Endothelial cell of umbilical vein (primary cell): ENCODE measurements around the gene SWAP70. TPM values are rescaled to one million over a fixed set of nuclear protein-coding genes. Genes with fewer than 3 reads are reported as not detected.

ENCODE experiments used
- Bru-seq: library from RNA; stranded (reverse); fragments of 400-500 nt; gene quantifications from one replicate; lab custom pipeline; 2021; lab: Mats Ljungman, UMichigan
- BruChase-seq, 2 experiments: library from RNA; stranded (reverse); fragments of 400-500 nt; gene quantifications; one replicate each; lab custom pipeline; 2021; lab: Mats Ljungman, UMichigan
- BruUV-seq: library from RNA; stranded (reverse); fragments of 400-500 nt; replicated peaks from 2 replicates; lab custom pipeline; 2021; lab: Mats Ljungman, UMichigan
- CTCF ChIA-PET: fragments of 300-600, 350-600 bp; sonication (Branson Sonifier 250); formaldehyde crosslinking; loops from one replicate; lab custom pipeline; 2021; ENCODE audit warnings: antibody characterized with exemption, inconsistent platforms; lab: Charles Lee
- POLR2A ChIA-PET: fragments of 300-600, 350-600 bp; sonication (Branson Sonifier 250); formaldehyde crosslinking; loops from one replicate; lab custom pipeline; 2021; ENCODE audit warnings: antibody characterized with exemption, inconsistent platforms; lab: Charles Lee
- DNase-seq: peaks from one replicate; pipeline ENCODE4 v3.0.0-alpha.2; 2011; ENCODE audit warnings: low read depth, low spot score
- FAIRE-seq: peaks from 2 replicates; lab custom pipeline; 2011; peaks lifted over from hg19 to GRCh38; lab: Jason Lieb, UNC
- H2AFZ ChIP-seq: 2 replicates; pipeline ENCODE4 v1.6.0; 2012; ENCODE audit warnings: low read depth, low read length, control low read depth, inconsistent platforms
- H3K27ac ChIP-seq: 2 replicates; pipeline ENCODE4 v1.5.1; 2011; ENCODE audit warnings: low read depth, mild to moderate bottlenecking, control low read depth, low read length, moderate library complexity; ENCODE audit not compliant: insufficient read depth
- H3K27me3 ChIP-seq, 2 experiments: 2 replicates each; pipeline versions ENCODE4 v1.6.0 to v1.6.1; 2011; ENCODE audit warnings: low read length in 2 of 2, mixed read lengths in 1 of 2; ENCODE audit not compliant: control insufficient read depth in 2 of 2, insufficient read depth in 2 of 2
- H3K36me3 ChIP-seq, 2 experiments: 2 replicates in 1 of 2; 3 replicates in 1 of 2; pipeline ENCODE4 v1.5.1; 2011; ENCODE audit warnings: low read length in 2 of 2, mild to moderate bottlenecking in 1 of 2, moderate library complexity in 1 of 2; ENCODE audit not compliant: control insufficient read depth in 2 of 2, insufficient read depth in 2 of 2; ENCODE audit errors: extremely low read depth in 1 of 2
- H3K4me1 ChIP-seq: 3 replicates; pipeline ENCODE4 v1.5.1; 2011; ENCODE audit warnings: mild to moderate bottlenecking, low read length; ENCODE audit not compliant: control insufficient read depth, insufficient read depth; ENCODE audit errors: extremely low read depth
- H3K4me2 ChIP-seq: 2 replicates; pipeline ENCODE4 v1.6.1; 2011; ENCODE audit warnings: low read length, control low read depth, mixed read lengths; ENCODE audit not compliant: insufficient read depth
- H3K4me3 ChIP-seq, 3 experiments: fragments of 200-600 bp in 1 of 3; sonication (generic), shearing (Covaris generic) in 1 of 3; replicated peaks in 1 of 3; 2 replicates each; pipeline ENCODE4 v1.5.1; 2011 to 2016; ENCODE audit warnings: control low read depth in 3 of 3, low read length in 3 of 3, mild to moderate bottlenecking in 2 of 3, inconsistent platforms in 1 of 3, low read depth in 1 of 3, moderate library complexity in 1 of 3; ENCODE audit not compliant: insufficient read depth in 1 of 3
- H3K79me2 ChIP-seq: 2 replicates; pipeline ENCODE4 v1.6.0; 2012; ENCODE audit warnings: low read length, inconsistent platforms; ENCODE audit not compliant: control insufficient read depth, insufficient read depth
- H3K9ac ChIP-seq: replicated peaks from 2 replicates; pipeline ENCODE3; 2011; ENCODE audit warnings: low read length, control low read depth; ENCODE audit not compliant: insufficient read depth; ENCODE audit errors: extremely low read depth
- H3K9me1 ChIP-seq: replicated peaks from 3 replicates; pipeline ENCODE4 v1.6.0; 2011; ENCODE audit warnings: mild to moderate bottlenecking, low read length; ENCODE audit not compliant: control insufficient read depth, insufficient read depth; ENCODE audit errors: extremely low read depth
- H3K9me3 ChIP-seq: replicated peaks from 2 replicates; pipeline ENCODE4 v1.5.1; 2012; ENCODE audit warnings: low read length, inconsistent platforms; ENCODE audit not compliant: control insufficient read depth, insufficient read depth
- H4K20me1 ChIP-seq: replicated peaks from 2 replicates; pipeline ENCODE3; 2011; ENCODE audit warnings: mild to moderate bottlenecking, low read length; ENCODE audit not compliant: control insufficient read depth, insufficient read depth; ENCODE audit errors: extremely low read depth
- CTCF ChIP-seq, 2 donors: IDR thresholded peaks; 1 replicate in 1 of 2; 2 replicates in 1 of 2; pipeline ENCODE4 v1.5.1; 2011; ENCODE audit warnings: low read length in 2 of 2, mild to moderate bottlenecking in 2 of 2, moderate library complexity in 2 of 2, control low read depth in 1 of 2, inconsistent platforms in 1 of 2, low read depth in 1 of 2; ENCODE audit not compliant: insufficient read depth in 1 of 2; ENCODE audit errors: extremely low read depth in 1 of 2
- FOS ChIP-seq: IDR thresholded peaks from 2 replicates; pipeline ENCODE4 v1.6.1; 2011; ENCODE audit warnings: mild to moderate bottlenecking, low read length, moderate library complexity, borderline replicate concordance; ENCODE audit not compliant: insufficient read depth
- POLR2A ChIP-seq: IDR thresholded peaks from 2 replicates; pipeline ENCODE4 v1.6.1; 2012; ENCODE audit warnings: low read depth, mild to moderate bottlenecking, control low read depth, low read length
- POLR2AphosphoS5 ChIP-seq: IDR thresholded peaks from 2 replicates; pipeline ENCODE4 v1.6.1; 2012; ENCODE audit warnings: low read depth, mild to moderate bottlenecking, control low read depth, low read length, moderate library complexity; ENCODE audit not compliant: insufficient read depth
- dilution Hi-C: fragments of 300-500 bp; cut with MboI; formaldehyde crosslinking; loops from one replicate; pipeline ENCODE4 v1.15.0; 2019; ENCODE audit warnings: low sequenced_read_pairs; ENCODE audit not compliant: extremely low pct_ligation_motif_present
- intact Hi-C: fragments of 100-400 bp; cut with micrococcal nuclease; formaldehyde crosslinking; loops from one replicate; pipeline ENCODE4 v1.10.0; 2022
- long read RNA-seq: library from polyadenylated mRNA; stranded (forward); transcript quantifications from one replicate; pipeline ENCODE4 v2.0.0, GENCODE V29; 2021
- polyA minus RNA-seq, 3 experiments: library from RNA; depleted of rRNA, polyadenylated mRNA; stranded (reverse); fragments of >200 nt; gene quantifications; 1 replicate in 1 of 3; 2 replicates in 2 of 3; pipeline ENCODE4 v1.2.3, GENCODE V29; 2011
- polyA plus RNA-seq, 4 experiments: library from polyadenylated mRNA; depleted of rRNA in 3 of 4; stranded (reverse) in 3 of 4; unstranded in 1 of 4; fragments of >200 nt; gene quantifications; 2 replicates each; pipeline versions ENCODE4 v1.2.1 to v1.2.3, GENCODE V29; 2011 to 2012; ENCODE audit warnings: missing spikeins in 1 of 4
- total RNA-seq: library from RNA; stranded (reverse); gene quantifications from 2 replicates; pipeline ENCODE4 v1.2.3, GENCODE V29; 2021

SWAP70 gene
- total RNA-seq (156 and 165 TPM in 2 replicates), polyA plus RNA-seq (39.6 and 52.5 TPM in 2 replicates), polyA minus RNA-seq (89.0 and 89.6 TPM in 2 replicates), Bru-seq, nascent RNA (percentile 98 among the genes with signal in this experiment), BruChase-seq, experiment 1, labeled RNA remaining after a 6-hour chase (percentile 95 among the genes with signal in this experiment), BruChase-seq, experiment 2, labeled RNA remaining after a 2-hour chase (percentile 96 among the genes with signal in this experiment)
- 62.4 and 66.8 TPM in 2 replicates for polyA plus RNA-seq (2011; cell fraction: cytosol; rRNA removed)
- 49.5 and 63.1 TPM in 2 replicates for polyA plus RNA-seq (2011; cell fraction: nucleus; rRNA removed)
- 106 and 152 TPM in 2 replicates for polyA plus RNA-seq (2012)
- 16.4 TPM for polyA minus RNA-seq (2011; cell fraction: cytosol; rRNA and poly(A)+ RNA removed)
- 49.5 and 64.0 TPM in 2 replicates for polyA minus RNA-seq (2011; cell fraction: nucleus; rRNA and poly(A)+ RNA removed)
- long read RNA-seq, full-length matches to known transcripts, result 250 of 334 reads
- long read RNA-seq, partial matches to known transcripts, result 52 of 334 reads
- long read RNA-seq, other reads (novel, unspliced or antisense), result 32 of 334 reads

DNA sequence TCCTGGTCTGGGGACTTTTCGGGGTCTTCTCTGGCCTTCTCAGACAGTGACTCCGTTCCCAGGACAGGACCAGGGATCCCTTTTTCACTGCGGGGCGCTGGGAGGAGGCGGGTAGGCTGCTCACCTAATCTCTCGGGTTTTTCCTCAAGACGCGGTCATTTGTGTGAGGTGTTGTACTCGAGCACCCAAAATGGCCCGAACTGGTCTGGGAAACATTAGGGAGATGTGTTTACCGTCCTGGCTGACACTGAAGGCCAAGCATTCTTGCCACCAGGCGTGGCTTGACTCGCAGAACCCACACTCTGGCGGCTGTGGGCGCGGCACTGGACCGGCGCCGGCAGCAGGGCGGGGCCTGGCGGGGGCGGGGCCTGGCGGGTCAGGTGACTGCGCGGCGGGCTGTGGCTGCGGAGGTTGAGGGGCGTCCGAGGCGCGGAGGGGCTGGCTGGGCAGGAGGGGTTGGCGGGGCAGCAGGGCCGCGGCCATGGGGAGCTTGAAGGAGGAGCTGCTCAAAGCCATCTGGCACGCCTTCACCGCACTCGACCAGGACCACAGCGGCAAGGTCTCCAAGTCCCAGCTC lies at the start of gene SWAP70:
Gene SWAP70 (plus strand): TSS at position 379 of the 577 bp plus-strand sequence. CDS start 103 bp downstream, at position 482.
- dilution Hi-C loops, result no loop called here
- Histone ChIP-seq H3K27me3 (no peaks in the 10 kb centered on the region), H3K79me2 (peaks cover 51% of the 10 kb centered on the region), H3K9me1 (no peaks in the 10 kb centered on the region), H3K27ac (peak within 1 kb of the TSS; percentile 93), H3K4me3 (peak within 1 kb of the TSS; percentile 57 to 97 (median 63)), H3K36me3 (peaks cover 3% of the 10 kb centered on the region in 2 experiments), H3K4me1 (peaks cover 18% of the 10 kb centered on the region), H2AFZ (peak within 1 kb of the TSS; percentile 89), H4K20me1 (no peaks in the 10 kb centered on the region), H3K4me2 (peak within 1 kb of the TSS; percentile 84), H3K9ac (peak within 1 kb of the TSS; percentile 95), H3K9me3 (no peaks in the 10 kb centered on the region)
- TF ChIP-seq FOS (no peak), POLR2AphosphoS5 (peak; percentile 69), POLR2A (peak; percentile 89), CTCF (IDR thresholded peaks at IDR 0.05; ENCODE audit: extremely low read depth in 1 of 2, insufficient read depth in 1 of 2, low read depth in 1 of 2, low read length in 2 of 2) (peak in 1 of 2 donors; percentile 41)
- CTCF ChIA-PET, result interaction anchor here (1.0 to 1.7 kb wide), 4 partner anchors 23 to 85 kb away, joined by 4 to 5 read pairs (median 4); no protein-coding TSS in a partner anchor
- no TSS peak for BruUV-seq
- intact Hi-C loops, result loop anchor here (1.0 to 5.0 kb wide), 4 partner anchors 25 to 879 kb away; partner anchors contain the start of gene RNF141
- peak; percentile 89 for DNase-seq
- peak; percentile 96 for FAIRE-seq
- POLR2A ChIA-PET, result interaction anchor here (1.0 kb wide), 1 partner anchor 96 kb away, joined by 3 read pairs; no protein-coding TSS in a partner anchor
